Measurements from ENCODE around the gene ELF1.

ELF1 gene

DNA sequence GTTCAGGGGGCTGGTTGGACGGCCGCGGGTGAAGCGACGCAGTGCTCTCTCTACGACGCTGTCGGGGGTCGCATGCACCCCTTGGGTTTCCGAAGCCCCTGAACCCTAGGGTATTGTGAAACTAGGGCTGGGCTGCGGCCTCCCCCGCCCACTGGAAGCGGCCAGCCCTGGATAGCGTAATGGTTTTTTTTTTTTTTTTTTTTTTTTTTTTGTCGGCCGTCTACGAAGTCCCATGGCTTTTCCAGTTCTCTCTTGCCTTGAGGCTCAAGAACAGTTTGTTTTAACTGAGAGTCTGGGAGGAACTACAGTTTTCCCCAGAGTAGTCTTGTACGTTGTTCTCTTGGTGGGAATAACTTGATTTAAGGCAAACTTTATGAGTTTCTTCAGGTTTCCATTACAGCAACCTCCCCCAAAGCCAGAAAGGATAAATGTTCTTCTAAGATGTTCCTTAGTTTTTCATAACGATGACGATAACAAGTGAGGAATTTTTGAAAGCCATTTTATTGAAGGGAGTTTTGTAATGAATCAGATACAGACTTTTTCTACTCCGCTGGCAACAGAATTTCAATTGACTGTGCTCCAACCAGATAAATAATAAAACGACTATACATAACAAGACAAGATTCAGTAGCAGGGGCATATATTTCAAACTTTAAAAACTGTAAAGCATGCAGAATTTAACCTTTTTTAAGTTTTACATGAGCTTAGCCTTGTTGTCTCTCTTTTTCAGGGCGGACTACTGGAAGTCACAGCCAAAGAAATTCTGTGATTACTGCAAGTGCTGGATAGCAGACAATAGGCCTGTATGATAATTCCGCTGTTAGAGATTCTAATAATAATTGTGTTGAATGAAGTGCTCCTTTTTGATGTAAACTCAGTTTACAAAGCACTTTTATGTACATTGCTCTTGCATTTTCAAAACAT lies 43.1 kb upstream of the ELF1 start:
- Histone ChIP-seq H3K79me2 (ENCODE audit: insufficient read depth, low read length) (peaks cover 81% of the 10 kb centered on the region), H3K4me1 (ENCODE audit: insufficient read depth, low read length, poor library complexity, severe bottlenecking) (peaks cover 56% of the 10 kb centered on the region), H3F3A (ENCODE audit: low read depth) (peaks cover 3% of the 10 kb centered on the region; the same call in 1 of the 2 replicates), H3K9me3 (ENCODE audit: insufficient read depth, low read depth, low read length) (no peaks in the 10 kb centered on the region), H3K36me3 (ENCODE audit: insufficient read depth, low read length) (peaks cover 2% of the 10 kb centered on the region; the same call in 1 of the 2 replicates), H3K9ac (ENCODE audit: low read depth, low read length, poor library complexity, severe bottlenecking) (peak overlapping the region; percentile 95), H4K20me1 (ENCODE audit: insufficient read depth, low read length, poor library complexity, severe bottlenecking) (peaks cover 19% of the 10 kb centered on the region), H3K4me2 (ENCODE audit: low read depth, low read length, poor library complexity, severe bottlenecking) (peak overlapping the region; percentile 93), H3K4me3 (ENCODE audit: low read length, poor library complexity, severe bottlenecking) (peak overlapping the region; percentile 90), H3K27me3 (ENCODE audit: insufficient read depth, low read length, poor library complexity, severe bottlenecking) (no peaks in the 10 kb centered on the region), H3K9me2 (replicated peaks; ENCODE audit: low read depth, low read length) (no peaks in the 10 kb centered on the region), H2AFZ (ENCODE audit: low read length) (peak overlapping the region; percentile 91; the same call in 1 of the 2 replicates)
- TF ChIP-seq CTCF (conservative IDR thresholded peaks at IDR 0.05; ENCODE audit: low read length) = no peak
- no peak for TF ChIP-seq EZH2phosphoT487 (IDR thresholded peaks at IDR 0.05; ENCODE audit: borderline replicate concordance)

GRCh38 chr13:41061075-41061913 lies 42.2 kb upstream of the ELF1 start, which contains the start of gene WBP4:
Gene WBP4, plus strand, starts transcription at chr13:41061509. Its CDS starts 165 bp downstream, at chr13:41061674.
- H3K4me1 ChIP-seq (ENCODE audit: insufficient read depth, low read length, poor library complexity, severe bottlenecking) = peaks cover 65% of the 10 kb centered on the region
- H3K9me2 ChIP-seq (replicated peaks; ENCODE audit: low read depth, low read length) = no peaks in the 10 kb centered on the region
- no peaks in the 10 kb centered on the region; the same call in 1 of the 2 replicates for H3K36me3 ChIP-seq (ENCODE audit: insufficient read depth, low read length)
- peak within 1 kb of the TSS; percentile 91 for H2AFZ ChIP-seq (ENCODE audit: low read length)
- no peaks in the 10 kb centered on the region for H3K9me3 ChIP-seq (ENCODE audit: insufficient read depth, low read depth, low read length)
- peaks cover 90% of the 10 kb centered on the region for H3K79me2 ChIP-seq (ENCODE audit: insufficient read depth, low read length)
- H3K4me3 ChIP-seq (ENCODE audit: low read length, poor library complexity, severe bottlenecking) = peak within 1 kb of the TSS; percentile 90
- H4K20me1 ChIP-seq (ENCODE audit: insufficient read depth, low read length, poor library complexity, severe bottlenecking) = peaks cover 27% of the 10 kb centered on the region
- H3F3A ChIP-seq (ENCODE audit: low read depth) = peaks cover 3% of the 10 kb centered on the region; the same call in 1 of the 2 replicates
- peak within 1 kb of the TSS; percentile 96 for H3K4me2 ChIP-seq (ENCODE audit: low read depth, low read length, poor library complexity, severe bottlenecking)
- H3K27me3 ChIP-seq (ENCODE audit: insufficient read depth, low read length, poor library complexity, severe bottlenecking) = no peaks in the 10 kb centered on the region
- TF ChIP-seq CTCF (conservative IDR thresholded peaks at IDR 0.05; ENCODE audit: low read length) (no peak), EZH2phosphoT487 (IDR thresholded peaks at IDR 0.05; ENCODE audit: borderline replicate concordance) (no peak)
- H3K9ac ChIP-seq (ENCODE audit: low read depth, low read length, poor library complexity, severe bottlenecking) = peak within 1 kb of the TSS; percentile 95

DNA sequence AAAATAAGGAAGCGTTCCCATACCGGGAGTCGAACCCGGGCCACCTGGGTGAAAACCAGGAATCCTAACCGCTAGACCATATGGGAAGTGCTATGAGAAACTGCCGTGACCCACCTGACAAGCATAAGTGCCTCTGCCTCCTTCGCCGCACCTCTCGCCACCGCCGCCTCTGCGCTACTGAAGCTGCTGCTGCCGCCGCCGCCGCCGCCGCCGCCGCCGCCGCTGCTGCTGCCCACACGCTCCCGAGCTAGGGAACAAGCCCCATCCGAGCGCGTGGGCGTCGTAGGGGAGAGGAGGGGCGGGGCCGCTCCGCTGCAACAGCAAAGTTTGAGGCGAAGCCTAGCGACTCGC lies 41.6 kb upstream of the ELF1 start:
- H3K9me2 ChIP-seq (replicated peaks; ENCODE audit: low read depth, low read length) = no peaks in the 10 kb centered on the region
- no peaks in the 10 kb centered on the region; the same call in 1 of the 2 replicates for H3K36me3 ChIP-seq (ENCODE audit: insufficient read depth, low read length)
- peaks cover 94% of the 10 kb centered on the region for H3K79me2 ChIP-seq (ENCODE audit: insufficient read depth, low read length)
- peak overlapping the region; percentile 91 for H2AFZ ChIP-seq (ENCODE audit: low read length)
- no peaks in the 10 kb centered on the region for H3K9me3 ChIP-seq (ENCODE audit: insufficient read depth, low read depth, low read length)
- peaks cover 3% of the 10 kb centered on the region; the same call in 1 of the 2 replicates for H3F3A ChIP-seq (ENCODE audit: low read depth)
- peak overlapping the region; percentile 96 for H3K4me2 ChIP-seq (ENCODE audit: low read depth, low read length, poor library complexity, severe bottlenecking)
- H4K20me1 ChIP-seq (ENCODE audit: insufficient read depth, low read length, poor library complexity, severe bottlenecking) = peaks cover 32% of the 10 kb centered on the region
- H3K9ac ChIP-seq (ENCODE audit: low read depth, low read length, poor library complexity, severe bottlenecking) = peak overlapping the region; percentile 95
- no peaks in the 10 kb centered on the region for H3K27me3 ChIP-seq (ENCODE audit: insufficient read depth, low read length, poor library complexity, severe bottlenecking)
- no peak for TF ChIP-seq EZH2phosphoT487 (IDR thresholded peaks at IDR 0.05; ENCODE audit: borderline replicate concordance)
- TF ChIP-seq CTCF (conservative IDR thresholded peaks at IDR 0.05; ENCODE audit: low read length) = no peak
- peak overlapping the region; percentile 90 for H3K4me3 ChIP-seq (ENCODE audit: low read length, poor library complexity, severe bottlenecking)
- H3K4me1 ChIP-seq (ENCODE audit: insufficient read depth, low read length, poor library complexity, severe bottlenecking) = peaks cover 70% of the 10 kb centered on the region
